NCI-H82 treated with DMSO at 0.1 percent for 48 hours (cell line): ENCODE results near the gene RBM17.
"Not testable (repeated sequence)": the region's sequence is repeated elsewhere in the genome, so short reads cannot be mapped to it uniquely, and the experiment has no call there.

ENCODE experiments used
- DNase-seq: peaks from one replicate; lab custom pipeline; 2025; ENCODE audit not compliant: unreplicated experiment; lab: John Stamatoyannopoulos, UW

The RBM17 gene

DNA sequence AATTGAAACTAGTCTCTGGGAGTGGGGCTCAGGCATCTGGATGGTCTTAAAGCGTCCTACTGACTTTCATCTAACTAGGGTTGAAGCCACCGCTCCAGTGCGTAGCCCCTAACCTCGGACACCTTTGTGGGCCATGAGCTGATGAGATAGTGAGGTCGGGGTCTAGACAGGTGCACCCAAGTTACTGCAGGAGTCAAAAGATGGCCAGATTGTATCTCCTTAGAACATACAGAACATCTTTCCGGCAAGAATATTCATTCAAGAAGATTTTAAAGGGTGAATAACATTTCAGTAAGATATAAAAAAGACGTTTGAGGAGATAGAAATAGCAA, 20.6 kb downstream of the RBM17 start:
- no peak for DNase-seq

GRCh38 chr10:6110136-6110535, 21.3 kb downstream of the RBM17 start:
- DNase-seq, result no peak

- DNase-seq, result no peak
Observed at GRCh38 chr10:6112893-6113292, 24.1 kb downstream of the RBM17 start.

DNA sequence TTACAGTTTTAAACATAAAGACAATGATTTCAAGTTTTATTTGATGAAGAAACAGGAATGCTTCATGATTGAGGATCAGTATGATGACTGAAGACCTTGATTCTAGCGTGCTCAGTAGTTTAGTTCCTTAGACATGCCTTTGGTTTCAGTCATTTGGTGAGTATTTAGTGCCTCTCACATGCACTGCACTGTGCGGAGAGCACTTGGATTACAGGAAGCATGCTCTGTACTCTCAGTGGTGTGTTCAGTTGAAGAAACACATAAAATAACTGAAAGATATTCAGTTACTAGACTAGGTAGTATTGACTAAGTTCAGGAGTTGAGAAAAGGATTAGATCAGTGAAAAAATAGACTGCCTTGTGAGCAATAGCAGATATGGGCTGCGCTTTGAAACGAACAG, 25.5 kb downstream of the RBM17 start:
- DNase-seq, result no peak

GRCh38 chr10:6114805-6115341, 26.0 kb downstream of the RBM17 start:
- DNase-seq, result no peak

GRCh38 chr10:6115411-6115810, 26.6 kb downstream of the RBM17 start:
- no peak for DNase-seq

GRCh38 chr10:6115824-6116350, 27.1 kb downstream of the RBM17 start:
- no peak for DNase-seq

DNA sequence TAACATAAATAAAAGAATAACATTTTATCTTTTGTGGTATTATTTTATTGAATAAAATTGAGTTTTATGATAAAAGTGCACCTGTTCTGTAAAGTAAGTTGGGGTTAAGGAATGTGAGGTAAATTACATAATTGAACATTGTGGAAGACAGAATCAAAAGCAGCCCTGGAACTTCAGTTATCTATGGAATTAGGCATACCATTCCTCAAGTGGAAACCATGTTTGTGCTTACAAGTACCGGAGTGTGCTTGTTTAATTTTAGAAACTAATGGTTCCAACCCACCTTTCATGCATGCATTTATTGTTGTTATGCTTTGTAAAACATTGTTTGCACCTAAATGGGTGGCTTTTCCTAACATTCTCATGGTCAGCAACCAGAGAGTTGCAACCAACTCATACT, 28.0 kb downstream of the RBM17 start:
- no peak for DNase-seq

DNA sequence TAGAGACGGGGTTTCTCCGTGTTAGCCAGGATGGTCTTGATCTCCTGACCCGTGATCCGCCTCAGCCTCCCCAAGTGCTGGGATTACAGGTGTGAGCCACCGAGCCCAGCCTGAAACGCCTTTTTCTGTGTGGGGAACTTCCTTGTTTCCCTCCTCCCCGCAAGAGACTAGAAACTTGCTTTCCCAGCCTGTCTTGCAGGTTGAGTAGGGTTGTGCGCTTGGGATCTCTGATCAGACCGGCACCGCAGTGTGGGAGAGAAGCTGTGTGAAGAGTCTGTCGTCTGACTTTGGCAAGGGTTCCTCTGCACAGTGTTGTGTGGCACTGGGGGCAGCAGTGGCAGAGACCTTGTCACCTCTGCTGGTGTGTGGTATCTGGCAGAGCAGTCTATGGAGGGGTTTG, 28.9 kb downstream of the RBM17 start:
- no peak for DNase-seq

GRCh38 chr10:6119423-6119822, 30.6 kb downstream of the RBM17 start:
- no peak for DNase-seq

DNA sequence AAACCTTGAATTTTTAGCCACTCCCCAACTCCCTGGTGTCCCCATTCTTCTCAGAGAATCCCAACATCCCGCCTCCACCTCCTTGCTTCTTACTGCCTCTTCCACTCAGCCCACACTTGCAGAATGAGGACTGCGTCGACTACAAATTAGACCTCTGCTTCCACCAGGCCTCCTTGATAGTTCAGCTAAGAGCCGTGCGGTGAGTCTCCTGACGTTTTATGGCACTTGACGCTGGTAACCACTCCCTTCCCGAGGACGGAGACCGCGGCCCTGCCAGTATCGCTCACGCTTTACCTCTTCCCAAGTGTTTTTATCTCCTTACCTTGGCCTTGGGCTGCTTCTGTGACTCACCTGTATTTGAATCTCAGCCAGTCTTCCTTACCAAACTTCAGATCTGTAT, 31.1 kb downstream of the RBM17 start:
- no peak for DNase-seq

GRCh38 chr10:6120691-6121090, 31.9 kb downstream of the RBM17 start:
- DNase-seq, result no peak

- no peak for DNase-seq
Observed at GRCh38 chr10:6121146-6121545, 32.3 kb downstream of the RBM17 start.

DNA sequence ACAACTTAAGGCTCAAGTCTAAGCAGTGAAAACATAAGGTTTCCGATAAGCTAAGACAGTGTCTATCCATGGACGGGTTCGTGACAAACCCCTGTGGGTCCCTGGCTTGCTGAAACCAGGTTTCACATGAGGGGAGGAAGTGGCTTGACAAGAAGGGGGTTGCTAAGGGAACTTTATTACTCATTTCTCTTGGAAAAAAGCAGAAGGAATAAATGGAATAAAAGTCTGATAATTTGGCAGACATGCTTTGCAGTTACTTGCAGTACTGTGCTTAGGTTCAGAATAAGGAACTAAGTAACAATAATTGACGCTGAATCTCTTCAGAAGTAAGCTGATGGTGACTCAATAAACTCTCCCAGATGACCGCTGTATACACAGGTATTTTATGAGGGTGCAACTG, 34.7 kb downstream of the RBM17 start:
- DNase-seq, result no peak

GRCh38 chr10:6124666-6125065, 35.8 kb downstream of the RBM17 start:
- DNase-seq, result no peak

DNA sequence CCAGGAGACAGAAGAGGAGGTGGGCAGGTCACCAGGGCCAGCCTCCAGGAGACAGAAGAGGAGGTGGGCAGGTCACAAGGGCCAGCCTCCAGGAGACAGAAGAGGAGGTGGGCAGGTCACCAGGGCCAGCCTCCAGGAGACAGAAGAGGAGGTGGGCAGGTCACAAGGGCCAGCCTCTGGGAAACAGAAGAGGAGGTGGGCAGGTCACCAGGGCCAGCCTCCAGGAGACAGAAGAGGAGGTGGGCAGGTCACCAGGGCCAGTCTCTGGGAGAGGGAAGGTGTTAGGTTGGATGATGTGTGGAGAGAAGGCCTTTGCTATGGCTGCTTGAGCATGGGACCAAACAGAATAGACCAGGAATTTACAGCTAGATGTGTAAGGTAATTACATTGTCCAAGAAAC, 38.6 kb downstream of the RBM17 start:
- not testable (repeated sequence) for DNase-seq

DNA sequence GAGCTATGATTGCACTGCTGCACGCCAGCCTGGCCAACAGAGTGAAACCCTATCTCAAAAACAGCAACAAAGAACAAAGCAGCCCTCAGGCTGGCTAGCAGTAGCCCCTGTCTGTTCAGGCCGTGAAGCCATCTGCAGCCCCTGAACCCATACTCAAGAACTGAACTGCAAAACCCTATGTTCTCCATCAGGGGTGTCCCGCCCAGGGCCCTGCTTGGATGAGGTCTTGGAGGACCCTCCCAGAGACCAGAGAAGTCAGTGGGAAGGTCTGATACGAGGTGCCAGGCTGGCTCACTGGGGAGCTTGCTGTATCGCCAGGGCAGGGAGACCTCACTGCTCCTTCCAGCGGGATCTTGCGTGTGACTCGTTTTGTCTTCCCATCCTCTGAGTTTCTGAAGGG, 39.3 kb downstream of the RBM17 start:
- no peak for DNase-seq

DNA sequence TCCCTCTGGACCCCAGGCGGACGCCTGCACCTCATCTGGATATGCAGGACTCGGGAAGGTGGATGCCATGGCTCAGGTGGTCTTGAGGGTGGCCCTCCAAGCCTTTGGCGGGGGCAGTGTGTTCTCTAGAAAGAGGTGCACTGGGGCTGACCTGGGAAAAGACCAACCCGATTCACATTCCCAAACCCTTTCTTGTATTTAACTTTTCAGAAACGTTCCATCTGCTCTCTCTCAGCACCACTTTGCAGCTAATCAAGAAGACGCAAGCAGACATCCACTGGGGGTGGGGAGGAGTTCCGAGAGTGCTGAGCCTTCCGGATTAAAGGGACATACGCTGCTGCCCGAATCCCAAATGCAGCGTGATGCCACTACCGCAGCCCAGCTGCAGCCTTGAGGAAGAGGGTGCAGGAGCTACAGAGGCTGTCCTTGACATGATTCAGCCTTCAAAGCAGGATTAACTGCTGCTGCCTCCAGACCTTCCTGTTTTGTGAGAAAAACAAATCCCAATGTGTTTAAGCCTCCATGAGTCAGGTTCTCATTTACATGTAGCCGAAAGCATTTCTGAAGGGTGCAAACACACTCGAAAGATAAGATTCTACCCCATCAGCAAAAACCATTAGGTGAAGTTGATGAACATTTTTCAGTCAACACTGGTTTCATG, 39.9 kb downstream of the RBM17 start:
- DNase-seq, result peak; percentile 35

- DNase-seq, result no peak
Observed at GRCh38 chr10:6130848-6131470, 42.1 kb downstream of the RBM17 start.

DNA sequence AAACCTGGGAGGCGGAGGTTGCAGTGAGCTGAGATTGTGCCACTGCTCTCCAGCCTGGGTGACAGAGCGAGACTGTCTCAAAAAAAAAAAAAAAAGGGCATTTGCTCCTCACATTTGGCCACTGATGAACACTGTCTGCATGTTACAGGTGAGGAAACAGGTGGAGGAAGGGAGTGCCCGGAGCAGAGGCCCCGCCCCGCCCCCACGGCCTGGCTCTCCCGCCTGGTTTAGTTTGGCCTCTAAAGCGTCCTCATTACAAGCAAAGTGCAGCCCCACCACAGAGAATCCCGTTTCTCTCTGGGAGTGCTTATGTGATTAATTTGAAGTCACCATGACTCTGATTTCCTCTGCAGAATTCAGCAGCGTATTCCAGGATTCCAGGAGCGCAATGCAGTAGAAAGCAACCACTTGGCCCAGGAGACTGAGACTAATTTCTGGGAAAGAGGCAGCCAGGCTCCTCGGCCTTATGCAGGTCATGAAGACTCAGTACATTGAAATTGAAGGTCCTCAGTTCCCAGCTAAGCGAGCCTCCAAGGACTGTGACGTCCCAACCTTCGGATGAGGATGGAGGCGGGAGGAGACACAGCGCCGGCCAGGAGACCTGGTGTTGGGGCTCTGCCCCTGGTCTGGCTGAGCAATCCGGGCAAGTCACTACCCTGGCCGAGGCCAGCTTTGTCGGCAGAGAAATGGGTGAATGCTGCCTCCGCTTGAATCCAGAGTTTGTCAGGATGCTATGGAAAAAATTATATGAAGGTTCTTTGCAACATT, 44.7 kb downstream of the RBM17 start:
- no peak for DNase-seq

GRCh38 chr10:6134099-6134823, 45.4 kb downstream of the RBM17 start:
- no peak for DNase-seq
